ENCODE results near the gene ERICH2.

Gene ERICH2

DNA sequence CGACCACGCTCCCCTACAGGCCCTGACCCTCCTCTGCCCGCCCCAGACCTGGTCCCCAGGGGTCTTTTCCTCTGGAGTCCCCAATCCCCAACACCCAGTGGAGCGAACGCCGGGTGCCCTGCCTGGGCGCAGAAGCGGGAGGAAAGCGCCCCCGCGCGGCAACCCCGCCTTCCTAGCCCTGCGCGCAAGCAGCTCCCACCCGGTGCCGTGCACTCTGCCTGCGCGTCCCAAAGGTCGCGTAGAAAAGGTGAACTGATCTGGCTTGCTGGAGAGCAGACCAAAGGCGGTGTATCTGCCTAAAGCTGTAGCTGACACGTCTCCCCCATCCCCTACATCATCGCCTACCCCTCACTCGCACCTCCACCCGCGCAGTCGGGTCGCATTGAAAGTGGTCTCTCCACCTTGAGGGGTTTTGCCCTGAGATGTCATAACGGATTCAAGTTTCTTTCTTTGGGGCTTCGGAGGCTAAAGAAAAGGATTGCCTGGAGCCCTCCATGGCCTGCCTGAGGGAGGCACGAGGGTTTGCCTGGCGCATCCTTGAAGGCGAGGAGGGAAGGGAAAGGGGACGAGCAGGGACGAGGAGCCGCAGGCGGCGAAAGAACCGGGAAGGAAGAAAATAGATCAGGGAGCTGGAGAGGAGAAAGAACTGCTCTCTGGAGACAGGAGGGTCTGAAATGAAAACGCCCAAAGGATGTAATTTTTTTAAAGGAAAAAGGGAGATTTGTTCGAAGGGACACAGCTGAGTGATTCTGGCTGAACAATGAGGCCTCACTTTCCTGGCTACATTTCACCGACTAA lies 52.3 kb downstream of the ERICH2 start:
- Histone ChIP-seq H3K9me3 (ENCODE audit: control insufficient read depth in 1 of 2, low read length in 2 of 2) (no peaks in the 10 kb centered on the region), H3K27me3 (ENCODE audit: control insufficient read depth in 1 of 2, insufficient read depth in 2 of 2, low read length in 2 of 2) (peaks cover 79 to 83% of the 10 kb centered on the region in 2 donors), H3K4me3 (ENCODE audit: low read depth in 1 of 2, low read length in 2 of 2) (peak overlapping the region; percentile 11 to 36), H3K36me3 (ENCODE audit: control insufficient read depth in 1 of 2, insufficient read depth in 2 of 2, low read length in 2 of 2) (no peaks in the 10 kb centered on the region), H3K27ac (ENCODE audit: low read depth, low read length) (no peak overlapping the region), H3K4me1 (ENCODE audit: control insufficient read depth in 1 of 2, insufficient read depth in 2 of 2, low read length in 2 of 2) (peaks cover 27 to 44% of the 10 kb centered on the region in 2 donors), H3K9ac (ENCODE audit: low read depth in 1 of 2, low read length in 2 of 2) (no peak overlapping the region)

GRCh38 chr2:170823088-170823897 lies 53.1 kb downstream of the ERICH2 start:
- Histone ChIP-seq H3K4me1 (ENCODE audit: control insufficient read depth in 1 of 2, insufficient read depth in 2 of 2, low read length in 2 of 2) (peaks cover 26 to 37% of the 10 kb centered on the region in 2 donors), H3K27ac (ENCODE audit: low read depth, low read length) (no peak overlapping the region), H3K9ac (ENCODE audit: low read depth in 1 of 2, low read length in 2 of 2) (no peak overlapping the region), H3K27me3 (ENCODE audit: control insufficient read depth in 1 of 2, insufficient read depth in 2 of 2, low read length in 2 of 2) (peaks cover 70 to 83% of the 10 kb centered on the region in 2 donors), H3K9me3 (ENCODE audit: control insufficient read depth in 1 of 2, low read length in 2 of 2) (no peaks in the 10 kb centered on the region), H3K36me3 (ENCODE audit: control insufficient read depth in 1 of 2, insufficient read depth in 2 of 2, low read length in 2 of 2) (no peaks in the 10 kb centered on the region), H3K4me3 (ENCODE audit: low read depth in 1 of 2, low read length in 2 of 2) (no peak overlapping the region)

- Histone ChIP-seq H3K27ac (ENCODE audit: low read depth, low read length) (no peak overlapping the region), H3K9ac (ENCODE audit: low read depth in 1 of 2, low read length in 2 of 2) (no peak overlapping the region), H3K4me1 (ENCODE audit: control insufficient read depth in 1 of 2, insufficient read depth in 2 of 2, low read length in 2 of 2) (peaks cover 21 to 32% of the 10 kb centered on the region in 2 donors), H3K36me3 (ENCODE audit: control insufficient read depth in 1 of 2, insufficient read depth in 2 of 2, low read length in 2 of 2) (no peaks in the 10 kb centered on the region), H3K4me3 (ENCODE audit: low read depth in 1 of 2, low read length in 2 of 2) (no peak overlapping the region), H3K27me3 (ENCODE audit: control insufficient read depth in 1 of 2, insufficient read depth in 2 of 2, low read length in 2 of 2) (peaks cover 65 to 78% of the 10 kb centered on the region in 2 donors), H3K9me3 (ENCODE audit: control insufficient read depth in 1 of 2, low read length in 2 of 2) (no peaks in the 10 kb centered on the region)
These were observed 53.7 kb downstream of the ERICH2 start for GRCh38 chr2:170823898-170824215.

DNA sequence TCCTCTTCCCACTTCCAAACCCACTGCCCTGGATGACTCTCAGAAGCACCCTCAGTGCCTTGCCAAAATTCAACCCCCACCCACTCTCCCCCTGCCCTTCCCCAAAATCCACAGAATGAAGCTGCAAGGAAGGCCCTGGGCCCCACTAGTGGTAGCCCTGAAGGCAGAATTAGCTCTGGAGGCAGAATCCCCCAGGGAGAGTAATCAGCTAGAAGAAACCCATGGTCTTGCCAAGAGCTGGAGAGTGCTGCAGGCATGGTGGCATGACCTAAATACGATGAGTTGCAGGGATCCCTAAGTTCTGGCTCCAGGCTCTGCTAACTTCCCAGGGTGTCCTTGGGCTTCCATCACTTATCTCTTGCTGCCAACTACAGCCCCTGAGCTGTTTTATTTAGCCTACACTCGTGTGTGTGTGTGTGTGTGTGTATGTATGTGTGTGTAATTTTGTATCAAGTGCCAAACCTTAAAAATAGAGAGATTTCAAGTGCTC lies 54.4 kb downstream of the ERICH2 start:
- peaks cover 58 to 70% of the 10 kb centered on the region in 2 donors for H3K27me3 ChIP-seq (ENCODE audit: control insufficient read depth in 1 of 2, insufficient read depth in 2 of 2, low read length in 2 of 2)
- H3K9me3 ChIP-seq (ENCODE audit: control insufficient read depth in 1 of 2, low read length in 2 of 2), result no peaks in the 10 kb centered on the region
- no peak overlapping the region for H3K27ac ChIP-seq (ENCODE audit: low read depth, low read length)
- no peak overlapping the region for H3K9ac ChIP-seq (ENCODE audit: low read depth in 1 of 2, low read length in 2 of 2)
- no peaks in the 10 kb centered on the region for H3K36me3 ChIP-seq (ENCODE audit: control insufficient read depth in 1 of 2, insufficient read depth in 2 of 2, low read length in 2 of 2)
- peaks cover 21 to 31% of the 10 kb centered on the region in 2 donors for H3K4me1 ChIP-seq (ENCODE audit: control insufficient read depth in 1 of 2, insufficient read depth in 2 of 2, low read length in 2 of 2)
- H3K4me3 ChIP-seq (ENCODE audit: low read depth in 1 of 2, low read length in 2 of 2), result no peak overlapping the region

DNA sequence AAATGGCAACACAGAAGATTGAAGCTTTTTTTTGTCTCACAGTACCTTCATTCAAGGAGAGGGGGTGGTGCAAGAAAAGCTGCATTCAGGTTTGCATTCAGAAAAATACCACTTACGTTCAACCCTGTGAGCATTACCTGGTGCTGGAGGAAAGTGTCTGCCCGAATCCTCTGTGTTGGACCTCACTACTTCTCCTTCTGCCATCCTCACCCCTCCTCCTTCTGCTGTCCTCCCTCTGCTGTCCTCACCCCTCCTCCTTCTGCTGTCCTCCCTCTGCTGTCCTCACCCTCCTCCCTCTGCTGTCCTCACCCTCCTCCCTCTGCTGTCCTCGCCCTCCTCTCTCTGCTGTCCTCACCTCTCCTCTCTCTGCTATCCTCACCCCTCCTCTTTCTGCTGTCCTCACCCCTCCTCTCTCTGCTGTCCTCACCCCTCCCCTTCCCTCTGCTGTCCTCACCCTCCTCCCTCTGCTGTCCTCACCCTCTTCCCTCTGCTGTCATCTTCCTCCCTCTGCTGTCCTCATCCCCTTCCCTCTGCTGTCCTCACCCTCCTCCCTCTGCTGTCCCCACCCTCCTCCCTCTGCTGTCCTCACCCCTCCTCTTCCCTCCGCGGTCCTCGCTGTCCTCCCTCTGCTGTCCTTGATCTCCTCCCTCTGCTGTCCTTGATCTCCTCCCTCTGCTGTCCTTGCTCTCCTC lies 57.8 kb downstream of the ERICH2 start:
- Histone ChIP-seq H3K27ac (ENCODE audit: low read depth, low read length) (no peak overlapping the region), H3K9ac (ENCODE audit: low read depth in 1 of 2, low read length in 2 of 2) (no peak overlapping the region), H3K9me3 (ENCODE audit: control insufficient read depth in 1 of 2, low read length in 2 of 2) (no peaks in the 10 kb centered on the region), H3K4me1 (ENCODE audit: control insufficient read depth in 1 of 2, insufficient read depth in 2 of 2, low read length in 2 of 2) (peaks cover 0 to 2% of the 10 kb centered on the region in 2 donors), H3K36me3 (ENCODE audit: control insufficient read depth in 1 of 2, insufficient read depth in 2 of 2, low read length in 2 of 2) (no peaks in the 10 kb centered on the region), H3K4me3 (ENCODE audit: low read depth in 1 of 2, low read length in 2 of 2) (no peak overlapping the region), H3K27me3 (ENCODE audit: control insufficient read depth in 1 of 2, insufficient read depth in 2 of 2, low read length in 2 of 2) (peaks cover 32 to 38% of the 10 kb centered on the region in 2 donors)

DNA sequence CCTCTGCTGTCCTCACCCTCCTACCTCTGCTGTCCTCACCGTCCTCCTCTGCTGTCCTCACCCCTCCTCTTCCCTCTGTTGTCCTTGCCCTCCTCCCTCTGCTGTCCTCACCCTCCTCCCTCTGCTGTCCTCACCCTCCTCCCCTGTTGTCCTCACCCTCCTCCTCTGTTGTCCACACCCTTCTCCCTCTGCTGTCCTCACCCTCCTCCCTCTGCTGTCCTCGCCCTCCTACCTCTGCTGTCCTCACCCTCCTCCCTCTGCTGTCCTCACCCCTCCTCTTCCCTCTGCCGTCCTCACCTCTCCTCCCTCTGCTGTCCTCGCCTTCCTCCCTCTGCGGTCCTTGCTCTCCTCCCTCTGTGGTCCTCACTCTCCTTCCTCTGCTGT lies 58.3 kb downstream of the ERICH2 start:
- Histone ChIP-seq H3K27me3 (ENCODE audit: control insufficient read depth in 1 of 2, insufficient read depth in 2 of 2, low read length in 2 of 2) (peaks cover 29 to 34% of the 10 kb centered on the region in 2 donors), H3K4me1 (ENCODE audit: control insufficient read depth in 1 of 2, insufficient read depth in 2 of 2, low read length in 2 of 2) (no peaks in the 10 kb centered on the region), H3K9me3 (ENCODE audit: control insufficient read depth in 1 of 2, low read length in 2 of 2) (no peaks in the 10 kb centered on the region), H3K27ac (ENCODE audit: low read depth, low read length) (no peak overlapping the region), H3K9ac (ENCODE audit: low read depth in 1 of 2, low read length in 2 of 2) (no peak overlapping the region), H3K4me3 (ENCODE audit: low read depth in 1 of 2, low read length in 2 of 2) (no peak overlapping the region), H3K36me3 (ENCODE audit: control insufficient read depth in 1 of 2, insufficient read depth in 2 of 2, low read length in 2 of 2) (no peaks in the 10 kb centered on the region)

DNA sequence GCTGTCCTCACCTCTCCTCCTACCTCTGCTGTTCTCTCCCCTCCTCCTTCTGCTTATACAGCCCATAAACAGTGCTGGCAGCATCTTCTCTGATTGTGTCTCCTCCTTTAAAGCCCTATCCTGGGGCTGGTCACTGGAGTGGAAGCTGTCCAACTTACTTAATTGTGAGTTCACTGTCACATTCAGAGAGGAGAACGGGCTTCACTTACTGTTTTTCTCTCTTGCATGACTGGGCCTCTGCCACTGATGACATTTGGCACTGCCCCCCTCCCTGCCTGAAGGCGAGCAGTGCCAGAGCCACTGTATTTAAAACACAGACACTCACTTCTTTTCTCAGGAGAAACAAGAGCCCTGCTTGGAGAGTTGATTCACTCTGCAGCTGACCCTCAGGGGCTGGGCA lies 58.9 kb downstream of the ERICH2 start:
- Histone ChIP-seq H3K27ac (ENCODE audit: low read depth, low read length) (no peak overlapping the region), H3K36me3 (ENCODE audit: control insufficient read depth in 1 of 2, insufficient read depth in 2 of 2, low read length in 2 of 2) (no peaks in the 10 kb centered on the region), H3K9me3 (ENCODE audit: control insufficient read depth in 1 of 2, low read length in 2 of 2) (no peaks in the 10 kb centered on the region), H3K4me1 (ENCODE audit: control insufficient read depth in 1 of 2, insufficient read depth in 2 of 2, low read length in 2 of 2) (no peaks in the 10 kb centered on the region), H3K27me3 (ENCODE audit: control insufficient read depth in 1 of 2, insufficient read depth in 2 of 2, low read length in 2 of 2) (peaks cover 24 to 30% of the 10 kb centered on the region in 2 donors), H3K9ac (ENCODE audit: low read depth in 1 of 2, low read length in 2 of 2) (no peak overlapping the region), H3K4me3 (ENCODE audit: low read depth in 1 of 2, low read length in 2 of 2) (no peak overlapping the region)

- H3K9me3 ChIP-seq (ENCODE audit: control insufficient read depth in 1 of 2, low read length in 2 of 2), result no peaks in the 10 kb centered on the region
- no peaks in the 10 kb centered on the region for H3K36me3 ChIP-seq (ENCODE audit: control insufficient read depth in 1 of 2, insufficient read depth in 2 of 2, low read length in 2 of 2)
- no peak overlapping the region for H3K27ac ChIP-seq (ENCODE audit: low read depth, low read length)
- H3K27me3 ChIP-seq (ENCODE audit: control insufficient read depth in 1 of 2, insufficient read depth in 2 of 2, low read length in 2 of 2), result peaks cover 14 to 21% of the 10 kb centered on the region in 2 donors
- no peaks in the 10 kb centered on the region for H3K4me1 ChIP-seq (ENCODE audit: control insufficient read depth in 1 of 2, insufficient read depth in 2 of 2, low read length in 2 of 2)
- H3K9ac ChIP-seq (ENCODE audit: low read depth in 1 of 2, low read length in 2 of 2), result no peak overlapping the region
- H3K4me3 ChIP-seq (ENCODE audit: low read depth in 1 of 2, low read length in 2 of 2), result no peak overlapping the region
These were observed 60.0 kb downstream of the ERICH2 start for GRCh38 chr2:170830166-170830565.

DNA sequence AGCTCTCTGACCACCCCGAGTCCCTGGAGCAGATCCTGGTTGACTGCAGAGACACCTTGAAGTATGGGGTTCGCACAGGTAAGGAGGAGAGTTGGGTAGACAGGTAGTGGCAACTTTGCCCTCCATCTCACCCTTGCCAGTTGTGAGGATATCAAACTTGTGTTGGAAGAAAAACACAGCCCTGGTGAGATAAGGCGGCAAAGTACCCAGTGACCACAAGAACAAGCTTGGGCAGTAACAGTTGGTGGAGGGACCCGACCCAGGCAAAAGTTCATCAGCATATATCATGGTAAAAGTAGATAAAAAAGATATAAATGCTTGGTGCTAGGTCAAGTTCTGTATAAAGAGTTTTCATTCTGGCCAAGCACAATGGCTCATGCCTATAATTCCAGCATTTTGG lies 60.9 kb downstream of the ERICH2 start:
- Histone ChIP-seq H3K9ac (ENCODE audit: low read depth in 1 of 2, low read length in 2 of 2) (no peak overlapping the region), H3K27ac (ENCODE audit: low read depth, low read length) (no peak overlapping the region), H3K27me3 (ENCODE audit: control insufficient read depth in 1 of 2, insufficient read depth in 2 of 2, low read length in 2 of 2) (peaks cover 8 to 17% of the 10 kb centered on the region in 2 donors), H3K9me3 (ENCODE audit: control insufficient read depth in 1 of 2, low read length in 2 of 2) (no peaks in the 10 kb centered on the region), H3K36me3 (ENCODE audit: control insufficient read depth in 1 of 2, insufficient read depth in 2 of 2, low read length in 2 of 2) (no peaks in the 10 kb centered on the region), H3K4me3 (ENCODE audit: low read depth in 1 of 2, low read length in 2 of 2) (no peak overlapping the region), H3K4me1 (ENCODE audit: control insufficient read depth in 1 of 2, insufficient read depth in 2 of 2, low read length in 2 of 2) (no peaks in the 10 kb centered on the region)

- H3K4me1 ChIP-seq (ENCODE audit: control insufficient read depth in 1 of 2, insufficient read depth in 2 of 2, low read length in 2 of 2), result no peaks in the 10 kb centered on the region
- H3K36me3 ChIP-seq (ENCODE audit: control insufficient read depth in 1 of 2, insufficient read depth in 2 of 2, low read length in 2 of 2), result no peaks in the 10 kb centered on the region
- no peak overlapping the region for H3K4me3 ChIP-seq (ENCODE audit: low read depth in 1 of 2, low read length in 2 of 2)
- H3K9me3 ChIP-seq (ENCODE audit: control insufficient read depth in 1 of 2, low read length in 2 of 2), result no peaks in the 10 kb centered on the region
- no peak overlapping the region for H3K27ac ChIP-seq (ENCODE audit: low read depth, low read length)
- peaks cover 4% of the 10 kb centered on the region in 2 donors for H3K27me3 ChIP-seq (ENCODE audit: control insufficient read depth in 1 of 2, insufficient read depth in 2 of 2, low read length in 2 of 2)
- H3K9ac ChIP-seq (ENCODE audit: low read depth in 1 of 2, low read length in 2 of 2), result no peak overlapping the region
These were observed 65.8 kb downstream of the ERICH2 start for GRCh38 chr2:170836027-170836426.
